ENCODE data around the gene PTPRD.

PTPRD gene

GRCh38 chr9:8647824-8648223 lies 1965.0 kb downstream of the PTPRD start:
- DNase-seq (ENCODE audit: low read depth in 3 of 3), result no peak

DNA sequence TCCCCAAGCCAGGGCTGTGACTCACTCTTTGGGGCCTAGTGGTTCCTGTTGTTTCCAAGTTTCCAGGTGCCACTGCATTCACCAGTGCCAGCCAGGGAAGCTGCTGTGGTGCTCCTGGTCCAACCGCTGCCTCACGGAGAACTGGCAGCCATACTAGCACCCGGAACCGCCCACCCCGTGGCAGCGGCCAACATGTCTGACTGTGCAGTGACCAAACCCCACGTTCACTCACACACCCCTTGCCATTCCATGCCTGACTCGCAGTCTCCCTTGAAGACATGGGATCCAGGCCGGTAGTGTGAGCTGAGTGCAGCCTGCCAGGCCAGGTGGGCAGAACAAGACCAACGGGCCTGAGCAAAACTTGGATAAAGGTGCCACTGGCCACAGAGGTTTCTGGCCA lies 1968.2 kb downstream of the PTPRD start:
- DNase-seq (ENCODE audit: low read depth in 3 of 3), result no peak

DNA sequence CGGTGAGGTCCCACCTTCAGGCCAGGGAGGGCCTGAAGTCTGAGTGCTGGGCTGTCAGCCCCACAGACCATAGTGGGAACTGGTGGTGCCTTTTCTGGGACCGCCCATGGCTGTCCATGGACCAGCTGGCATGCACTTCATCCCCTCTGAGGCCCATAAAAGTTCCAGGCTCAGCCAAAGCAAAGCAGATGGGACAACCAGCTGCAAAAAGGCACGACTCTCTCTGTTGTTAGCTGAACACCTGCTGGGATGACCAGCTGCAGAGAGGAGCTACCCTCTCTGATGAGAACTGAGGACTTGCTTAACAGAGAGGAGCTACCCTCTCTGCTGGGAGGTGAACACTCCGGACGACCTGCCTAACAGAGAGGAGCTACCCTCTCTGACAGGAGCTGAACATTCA lies 1968.9 kb downstream of the PTPRD start:
- DNase-seq (ENCODE audit: low read depth in 3 of 3), result no peak

GRCh38 chr9:8643464-8643863 lies 1969.3 kb downstream of the PTPRD start:
- no peak for DNase-seq (ENCODE audit: low read depth in 3 of 3)

GRCh38 chr9:8640761-8641160 lies 1972.0 kb downstream of the PTPRD start:
- no peak for DNase-seq (ENCODE audit: low read depth in 3 of 3)

GRCh38 chr9:8637626-8638025 lies 1975.2 kb downstream of the PTPRD start:
- no peak for DNase-seq (ENCODE audit: low read depth in 3 of 3)

DNA sequence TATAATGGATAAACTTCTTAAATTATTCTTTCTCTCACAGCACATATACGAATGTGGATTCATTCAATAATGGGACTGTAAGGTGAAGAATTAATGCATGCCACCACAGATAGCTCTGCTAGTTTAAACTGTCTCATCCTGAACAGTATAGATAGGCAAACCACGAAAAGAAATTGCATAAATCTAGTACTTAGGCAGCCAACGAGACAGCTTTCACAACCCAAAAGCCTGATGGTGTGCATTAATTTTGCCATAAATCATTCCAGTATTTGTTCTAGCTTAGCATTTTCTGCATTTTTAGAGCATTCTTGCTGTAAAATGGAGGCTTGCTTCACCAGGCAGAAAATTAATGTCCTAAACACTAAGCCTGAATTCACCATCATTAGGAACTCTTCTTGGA lies 1979.0 kb downstream of the PTPRD start:
- DNase-seq (ENCODE audit: low read depth in 3 of 3), result no peak

- DNase-seq (ENCODE audit: low read depth in 3 of 3), result no peak
Observed at GRCh38 chr9:8632493-8632892, 1980.3 kb downstream of the PTPRD start.

- no peak for DNase-seq (ENCODE audit: low read depth in 3 of 3)
Observed at GRCh38 chr9:8628791-8629190, 1984.0 kb downstream of the PTPRD start.

- DNase-seq (ENCODE audit: low read depth in 3 of 3), result no peak
Observed at GRCh38 chr9:8627976-8628679, 1984.7 kb downstream of the PTPRD start.

DNA sequence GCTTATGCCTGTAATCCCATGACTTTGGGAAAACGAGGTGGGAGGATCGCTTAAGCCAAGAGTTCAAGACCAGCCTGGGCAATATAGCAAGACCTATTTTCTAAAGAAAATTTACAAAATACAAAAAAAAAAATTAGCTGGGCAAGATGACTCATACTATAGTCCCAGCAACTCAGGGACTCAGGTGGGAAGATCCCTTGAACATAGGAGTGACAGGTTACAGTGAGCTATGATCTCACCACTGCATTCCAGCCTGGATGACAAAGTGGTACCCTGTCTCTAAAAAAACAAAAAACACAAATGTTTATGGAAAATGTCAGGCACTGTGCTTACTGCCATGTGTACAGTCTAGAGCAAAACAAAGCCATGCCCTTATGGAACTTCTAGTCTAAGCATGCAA lies 1989.9 kb downstream of the PTPRD start:
- no peak for DNase-seq (ENCODE audit: low read depth in 3 of 3)

- DNase-seq (ENCODE audit: low read depth in 3 of 3), result no peak
Observed at GRCh38 chr9:8622222-8622802, 1990.5 kb downstream of the PTPRD start.

GRCh38 chr9:8621416-8621815 lies 1991.4 kb downstream of the PTPRD start:
- no peak for DNase-seq (ENCODE audit: low read depth in 3 of 3)

- no peak for DNase-seq (ENCODE audit: low read depth in 3 of 3)
Observed at GRCh38 chr9:8616414-8616813, 1996.4 kb downstream of the PTPRD start.

- no peak for DNase-seq (ENCODE audit: low read depth in 3 of 3)
Observed at GRCh38 chr9:8614926-8615440, 1997.8 kb downstream of the PTPRD start.

- DNase-seq (ENCODE audit: low read depth in 3 of 3), result no peak
Observed at GRCh38 chr9:8613346-8613825, 1999.4 kb downstream of the PTPRD start.

DNA sequence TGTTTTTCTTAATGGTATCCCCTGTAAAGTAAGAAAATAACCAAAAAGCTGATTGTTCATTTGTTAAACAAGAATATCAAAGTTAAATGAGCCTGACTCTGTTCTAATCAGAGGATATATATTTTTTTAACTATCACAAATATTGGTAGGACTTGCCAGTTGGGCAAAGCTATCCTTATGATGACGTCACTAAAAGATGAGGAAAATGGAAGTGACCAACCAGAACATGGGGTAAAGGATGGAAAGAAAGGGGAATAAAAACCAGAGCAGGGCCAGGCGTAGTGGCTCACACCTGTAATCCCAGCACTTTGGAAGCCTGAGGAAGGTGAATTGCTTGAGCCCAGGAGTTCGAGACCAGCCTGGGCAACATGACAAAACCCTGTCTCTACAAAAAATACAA lies 2001.6 kb downstream of the PTPRD start:
- DNase-seq (ENCODE audit: low read depth in 3 of 3), result no peak

DNA sequence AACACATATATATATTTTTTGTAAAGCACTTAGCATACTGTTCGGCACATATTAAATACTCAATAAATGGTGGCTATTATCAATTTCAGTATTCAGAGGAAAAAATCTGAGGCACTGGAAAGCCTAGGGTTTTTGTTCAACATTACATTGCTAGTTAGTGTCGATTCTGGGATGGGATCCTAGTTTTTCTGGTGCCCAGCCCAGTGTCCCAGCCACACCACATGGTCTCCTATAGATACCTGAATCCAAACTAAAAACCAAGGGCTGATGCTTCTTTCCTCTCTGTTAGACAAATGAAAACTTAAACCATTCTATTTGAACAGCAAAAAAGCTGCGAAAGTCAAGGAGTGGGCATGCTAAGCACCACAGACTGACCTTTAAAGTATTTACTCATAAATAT lies 2002.5 kb downstream of the PTPRD start:
- no peak for DNase-seq (ENCODE audit: low read depth in 3 of 3)

DNA sequence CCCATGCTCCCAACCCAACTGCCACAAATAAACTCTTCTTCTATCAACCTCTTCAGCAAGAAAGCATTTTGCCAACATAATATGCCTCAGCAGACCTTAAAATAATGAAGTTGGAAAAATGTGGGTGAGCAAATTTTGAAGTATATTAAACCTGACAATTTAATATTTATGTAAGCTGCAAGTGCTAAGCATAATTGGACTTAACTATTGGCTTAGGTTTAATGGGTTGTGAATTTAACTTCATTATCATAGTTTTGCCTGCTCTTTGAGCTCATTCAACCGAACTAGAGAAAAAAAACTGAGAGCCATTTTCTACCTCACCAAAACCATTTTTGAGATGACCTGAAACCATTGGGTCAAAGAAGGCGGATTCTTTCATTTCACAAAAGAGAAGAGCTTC lies 2007.7 kb downstream of the PTPRD start:
- no peak for DNase-seq (ENCODE audit: low read depth in 3 of 3)

GRCh38 chr9:8604201-8604600 lies 2008.6 kb downstream of the PTPRD start:
- no peak for DNase-seq (ENCODE audit: low read depth in 3 of 3)

DNA sequence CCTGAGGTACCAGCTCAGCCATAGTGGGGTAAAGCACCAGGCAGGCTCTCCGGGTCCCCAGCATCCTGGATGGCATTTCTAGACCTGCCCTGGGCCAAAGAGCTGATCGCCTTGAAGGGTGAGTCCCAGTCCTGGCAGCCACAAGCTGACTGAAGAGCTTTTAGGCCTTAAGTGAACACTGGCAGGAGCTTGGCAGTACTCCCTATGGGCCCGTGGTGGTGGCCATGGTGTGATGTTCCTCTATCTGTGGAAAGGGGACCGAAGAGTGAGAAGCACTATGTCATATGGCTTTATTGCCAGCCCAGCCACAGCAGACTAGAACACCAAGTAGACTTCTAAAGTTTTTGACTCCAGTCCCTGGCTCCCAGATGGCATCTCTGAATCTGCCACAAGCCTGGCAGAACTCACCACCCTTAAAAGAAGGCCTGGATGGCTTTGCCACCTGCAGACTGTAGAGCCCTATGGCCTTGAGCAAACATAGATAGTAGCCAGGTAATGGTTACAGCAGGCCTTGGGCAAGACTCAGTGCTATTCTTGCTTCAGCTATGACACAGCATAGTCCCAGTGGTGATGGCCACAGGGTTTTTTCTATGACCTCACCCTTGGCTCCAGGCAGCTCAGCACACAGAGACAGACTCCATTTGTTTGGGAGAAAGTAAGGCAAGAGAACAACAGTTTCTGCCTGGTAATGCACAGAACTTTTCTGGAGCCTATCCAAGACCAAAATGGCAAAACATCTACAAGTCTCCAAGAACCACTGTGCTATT lies 2011.7 kb downstream of the PTPRD start:
- no peak for DNase-seq (ENCODE audit: low read depth in 3 of 3)

DNA sequence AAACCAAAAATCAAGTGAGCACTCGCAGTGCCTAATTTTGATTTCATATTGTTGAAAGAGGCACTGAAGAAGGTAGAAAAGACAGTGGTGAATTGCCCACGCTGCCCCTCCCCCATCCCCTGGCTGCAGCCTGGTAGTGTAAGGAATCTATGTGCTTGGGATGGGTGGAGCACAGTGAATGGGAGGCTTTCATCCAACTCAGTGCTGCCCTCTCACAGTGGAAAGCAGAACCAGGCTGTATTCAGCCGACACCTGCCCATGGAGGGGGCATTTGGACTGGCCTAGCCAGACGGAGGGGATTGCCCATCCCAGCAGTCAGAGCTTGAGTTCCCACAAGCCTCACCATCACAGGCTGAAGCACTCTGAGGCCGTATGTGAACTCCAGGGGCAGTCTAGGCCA lies 2012.9 kb downstream of the PTPRD start:
- DNase-seq (ENCODE audit: low read depth in 3 of 3), result no peak

DNA sequence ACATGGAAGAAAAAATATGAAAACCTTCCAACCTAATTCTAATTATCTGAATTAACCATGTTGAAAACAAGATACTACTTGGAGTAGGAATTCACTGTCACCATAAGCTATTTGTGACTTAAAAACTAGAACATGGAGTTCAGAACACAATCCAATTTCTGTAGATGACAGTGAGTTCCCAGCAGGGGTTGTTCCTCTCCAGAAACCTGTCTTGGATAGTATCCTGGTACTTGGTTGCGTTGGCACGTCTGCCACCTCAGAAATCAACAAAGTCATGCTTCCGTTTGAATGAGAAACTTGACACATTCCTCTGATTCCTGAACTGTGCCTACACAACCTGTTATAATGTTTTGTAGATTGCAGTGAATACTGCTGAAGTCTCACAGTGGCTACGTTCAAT lies 2023.3 kb downstream of the PTPRD start:
- DNase-seq (ENCODE audit: low read depth in 3 of 3), result no peak
